Activated CD8-positive, alpha-beta T cell treated with anti-CD3 and anti-CD28 coated beads, Interleukin-2, amount 10 ng/mL, durations not matched to agents 7 days and 5 days (primary cell): ENCODE data around the gene TFAP2A. TPM values are rescaled to one million over a fixed set of nuclear protein-coding genes. Genes with fewer than 3 reads are reported as not detected.

ENCODE experiments used
- ATAC-seq: fragments of 150-1000 bp; cut with Tn5 transposase; one replicate; pipeline ENCODE4 v1.10.0; 2021; ENCODE audit warnings: moderate library complexity
- CTCF ChIA-PET: fragments of 350-600 bp; sonication (Branson Sonifier 250); formaldehyde crosslinking; loops from one replicate; lab custom pipeline; 2021; ENCODE audit warnings: antibody characterized with exemption; lab: Charles Lee
- POLR2A ChIA-PET: fragments of 350-600 bp; sonication (Branson Sonifier 250); formaldehyde crosslinking; loops from one replicate; lab custom pipeline; 2021; ENCODE audit warnings: antibody characterized with exemption; lab: Charles Lee
- DNase-seq: peaks from one replicate; pipeline ENCODE4 v3.0.0-alpha.2; 2020
- H3K27ac Mint-ChIP-seq: one replicate; pipeline ENCODE4 v1.8.0; 2021; ENCODE audit warnings: mild to moderate bottlenecking, mixed read lengths
- H3K27me3 Mint-ChIP-seq: one replicate; pipeline ENCODE4 v1.8.0; 2021; ENCODE audit warnings: low read depth, mixed read lengths
- H3K36me3 Mint-ChIP-seq: one replicate; pipeline ENCODE4 v1.8.0; 2021; ENCODE audit warnings: low read depth, mixed read lengths
- H3K4me1 Mint-ChIP-seq: one replicate; pipeline ENCODE4 v1.8.0; 2021; ENCODE audit warnings: low read depth, mixed read lengths
- H3K4me3 Mint-ChIP-seq: one replicate; pipeline ENCODE4 v1.8.0; 2021; ENCODE audit warnings: mild to moderate bottlenecking, mixed read lengths
- H3K9me3 Mint-ChIP-seq: one replicate; pipeline ENCODE4 v1.8.0; 2022; ENCODE audit warnings: mixed read lengths; ENCODE audit not compliant: insufficient read depth
- total RNA-seq, 2 experiments: library from RNA; stranded (reverse); gene quantifications; one replicate each; pipeline ENCODE4 v1.2.3, GENCODE V29; 2021

The TFAP2A gene
- total RNA-seq, 2 experiments from 2014 or later: not detected

GRCh38 chr6:10402648-10403311 lies 12.1 kb downstream of the TFAP2A start:
- CTCF ChIA-PET: interaction anchor here (0.7 to 0.9 kb wide), 2 partner anchors 33 to 373 kb away, joined by 3 to 4 read pairs; no protein-coding TSS in a partner anchor
- Mint-ChIP-seq H3K27ac (no peak overlapping the region), H3K4me1 (peaks cover 13% of the 10 kb centered on the region), H3K4me3 (peak overlapping the region; percentile 68), H3K9me3 (peaks cover 12% of the 10 kb centered on the region), H3K36me3 (peaks cover 13% of the 10 kb centered on the region), H3K27me3 (peaks cover 69% of the 10 kb centered on the region)
- POLR2A ChIA-PET: no interaction called here
- DNase-seq (no peak), ATAC-seq (no peak)

GRCh38 chr6:10401632-10402223 lies 13.1 kb downstream of the TFAP2A start:
- peaks cover 13% of the 10 kb centered on the region for H3K4me1 Mint-ChIP-seq
- H3K4me3 Mint-ChIP-seq: no peak overlapping the region
- H3K36me3 Mint-ChIP-seq: peaks cover 13% of the 10 kb centered on the region
- H3K27me3 Mint-ChIP-seq: peaks cover 67% of the 10 kb centered on the region
- ChIA-PET CTCF (interaction anchor here (0.7 kb wide), 1 partner anchor 32 kb away, joined by 3 read pairs; no protein-coding TSS in a partner anchor), POLR2A (no interaction called here)
- DNase-seq (no peak), ATAC-seq (no peak)
- peaks cover 9% of the 10 kb centered on the region for H3K9me3 Mint-ChIP-seq
- H3K27ac Mint-ChIP-seq: no peak overlapping the region

GRCh38 chr6:10401004-10401536 lies 13.8 kb downstream of the TFAP2A start:
- Mint-ChIP-seq H3K27ac (no peak overlapping the region), H3K9me3 (peaks cover 9% of the 10 kb centered on the region), H3K4me1 (peaks cover 13% of the 10 kb centered on the region), H3K36me3 (peaks cover 12% of the 10 kb centered on the region), H3K4me3 (no peak overlapping the region), H3K27me3 (peaks cover 66% of the 10 kb centered on the region)
- DNase-seq (no peak), ATAC-seq (no peak)
- ChIA-PET POLR2A (no interaction called here), CTCF (no interaction called here)

GRCh38 chr6:10400330-10400729 lies 14.5 kb downstream of the TFAP2A start:
- no peak for DNase-seq

GRCh38 chr6:10399451-10399850 lies 15.4 kb downstream of the TFAP2A start:
- H3K4me3 Mint-ChIP-seq: no peak overlapping the region
- H3K36me3 Mint-ChIP-seq: peaks cover 1% of the 10 kb centered on the region
- H3K4me1 Mint-ChIP-seq: peaks cover 12% of the 10 kb centered on the region
- peaks cover 5% of the 10 kb centered on the region for H3K9me3 Mint-ChIP-seq
- H3K27ac Mint-ChIP-seq: no peak overlapping the region
- ATAC-seq (no peak), DNase-seq (no peak)
- POLR2A ChIA-PET: no interaction called here
- H3K27me3 Mint-ChIP-seq: peaks cover 73% of the 10 kb centered on the region
- CTCF ChIA-PET: no interaction called here

More at GRCh38 chr6:10400330-10400729, 14.5 kb downstream of the TFAP2A start:
- Mint-ChIP-seq H3K36me3 (peaks cover 7% of the 10 kb centered on the region), H3K27ac (no peak overlapping the region), H3K9me3 (peaks cover 6% of the 10 kb centered on the region), H3K4me1 (peaks cover 13% of the 10 kb centered on the region), H3K27me3 (peaks cover 66% of the 10 kb centered on the region), H3K4me3 (no peak overlapping the region)
- CTCF ChIA-PET: no interaction called here
- POLR2A ChIA-PET: no interaction called here
- ATAC-seq: no peak

GRCh38 chr6:10398446-10399218 lies 16.2 kb downstream of the TFAP2A start:
- CTCF ChIA-PET: no interaction called here
- no peaks in the 10 kb centered on the region for H3K36me3 Mint-ChIP-seq
- no peak overlapping the region for H3K4me3 Mint-ChIP-seq
- no peak for DNase-seq
- H3K9me3 Mint-ChIP-seq: peaks cover 5% of the 10 kb centered on the region
- POLR2A ChIA-PET: no interaction called here
- no peak overlapping the region for H3K27ac Mint-ChIP-seq
- peaks cover 8% of the 10 kb centered on the region for H3K4me1 Mint-ChIP-seq
- no peak for ATAC-seq
- H3K27me3 Mint-ChIP-seq: peaks cover 76% of the 10 kb centered on the region

GRCh38 chr6:10397756-10398445 lies 17.0 kb downstream of the TFAP2A start:
- no peak overlapping the region for H3K27ac Mint-ChIP-seq
- no peak for DNase-seq
- ChIA-PET POLR2A (no interaction called here), CTCF (no interaction called here)
- peaks cover 81% of the 10 kb centered on the region for H3K27me3 Mint-ChIP-seq
- H3K4me3 Mint-ChIP-seq: no peak overlapping the region
- H3K9me3 Mint-ChIP-seq: peaks cover 5% of the 10 kb centered on the region
- ATAC-seq: no peak
- H3K36me3 Mint-ChIP-seq: no peaks in the 10 kb centered on the region
- peaks cover 3% of the 10 kb centered on the region for H3K4me1 Mint-ChIP-seq

- Mint-ChIP-seq H3K27ac (no peak overlapping the region), H3K27me3 (peaks cover 80% of the 10 kb centered on the region), H3K9me3 (peaks cover 3% of the 10 kb centered on the region), H3K36me3 (no peaks in the 10 kb centered on the region), H3K4me1 (peaks cover 3% of the 10 kb centered on the region), H3K4me3 (no peak overlapping the region)
- ChIA-PET CTCF (no interaction called here), POLR2A (no interaction called here)
- DNase-seq: no peak
- ATAC-seq: no peak
Observed at GRCh38 chr6:10396785-10397184, 18.1 kb downstream of the TFAP2A start.

GRCh38 chr6:10395704-10396546 lies 18.9 kb downstream of the TFAP2A start:
- H3K4me3 Mint-ChIP-seq: no peak overlapping the region
- ChIA-PET POLR2A (no interaction called here), CTCF (no interaction called here)

GRCh38 chr6:10395171-10395703 lies 19.6 kb downstream of the TFAP2A start:
- ATAC-seq: no peak
- Mint-ChIP-seq H3K4me1 (no peaks in the 10 kb centered on the region), H3K27ac (no peak overlapping the region), H3K9me3 (no peaks in the 10 kb centered on the region), H3K36me3 (peaks cover 4% of the 10 kb centered on the region), H3K4me3 (no peak overlapping the region), H3K27me3 (peaks cover 80% of the 10 kb centered on the region)
- ChIA-PET CTCF (no interaction called here), POLR2A (no interaction called here)
- no peak for DNase-seq

More at GRCh38 chr6:10395704-10396546, 18.9 kb downstream of the TFAP2A start:
- no peak for ATAC-seq
- no peak for DNase-seq
- Mint-ChIP-seq H3K36me3 (peaks cover 3% of the 10 kb centered on the region), H3K27me3 (peaks cover 82% of the 10 kb centered on the region), H3K27ac (no peak overlapping the region), H3K9me3 (no peaks in the 10 kb centered on the region), H3K4me1 (peaks cover under 1% of the 10 kb centered on the region)
